COR-L47 (cell line): ENCODE results near the gene DCAF15.

Source experiments
- DNase-seq: peaks from one replicate; lab custom pipeline; 2025; lab: John Stamatoyannopoulos, UW

DCAF15 gene

DNA sequence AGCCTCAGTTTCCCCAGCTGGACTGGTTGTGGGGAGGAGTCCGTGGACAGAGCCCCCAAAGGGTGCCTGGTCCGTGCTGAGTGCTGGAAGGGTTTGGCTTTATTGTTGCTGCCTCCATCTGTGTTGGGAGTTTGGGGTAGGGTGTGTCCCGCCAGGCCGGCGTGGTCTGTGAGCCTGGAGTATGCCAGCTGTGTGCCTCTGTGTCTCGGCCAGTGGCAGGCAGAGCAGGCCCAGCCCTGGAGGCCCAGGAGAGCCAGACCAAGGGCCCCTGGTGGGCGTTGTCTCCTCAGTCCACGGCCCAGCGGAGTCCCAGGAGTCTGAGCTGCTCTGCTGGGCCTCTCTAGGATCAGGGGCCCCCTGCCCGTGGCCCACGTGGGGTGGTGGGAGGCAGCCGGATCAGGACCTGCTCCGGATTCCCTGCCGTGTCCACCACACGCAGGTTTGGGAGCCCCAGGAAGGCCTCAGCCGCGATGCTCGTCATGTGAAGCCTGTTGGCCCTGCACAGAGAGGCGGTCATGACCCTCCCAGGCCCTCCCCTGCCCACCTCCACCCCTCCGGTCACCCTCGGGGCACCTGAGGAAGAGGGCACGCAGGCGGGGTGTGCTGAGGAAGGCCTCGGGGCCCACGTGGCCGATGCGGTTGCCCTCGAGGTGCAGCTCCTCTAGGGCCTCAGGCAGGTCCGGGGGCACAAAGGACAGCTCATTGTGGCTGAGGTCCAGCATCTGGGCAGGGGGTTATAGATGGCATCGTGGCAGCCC lies 20.7 kb upstream of the DCAF15 start:
- DNase-seq = no peak

DNA sequence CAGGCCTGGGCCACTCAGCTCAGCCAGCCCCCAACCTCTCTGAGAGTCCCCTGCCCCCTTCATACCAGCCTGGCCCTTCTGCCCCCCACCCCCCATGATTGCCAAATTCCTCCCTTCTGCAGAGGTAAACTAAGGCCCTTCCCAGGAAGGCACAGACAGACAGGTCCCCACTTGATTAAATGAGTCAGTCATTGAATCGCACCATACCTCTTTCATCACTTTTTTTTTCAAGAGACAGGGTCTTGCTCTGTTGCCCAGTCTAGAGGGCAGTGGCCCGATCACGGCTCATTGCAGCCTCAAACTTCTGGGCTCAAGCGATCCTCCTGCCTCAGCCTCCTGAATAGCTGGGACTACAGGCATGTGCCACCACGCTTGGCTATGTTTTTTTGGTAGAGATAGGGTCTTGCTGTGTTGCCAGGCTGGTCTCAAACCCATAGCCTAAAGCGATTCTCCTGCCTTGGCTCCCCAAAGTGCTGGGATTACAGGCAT lies 20.1 kb upstream of the DCAF15 start:
- DNase-seq = no peak

DNA sequence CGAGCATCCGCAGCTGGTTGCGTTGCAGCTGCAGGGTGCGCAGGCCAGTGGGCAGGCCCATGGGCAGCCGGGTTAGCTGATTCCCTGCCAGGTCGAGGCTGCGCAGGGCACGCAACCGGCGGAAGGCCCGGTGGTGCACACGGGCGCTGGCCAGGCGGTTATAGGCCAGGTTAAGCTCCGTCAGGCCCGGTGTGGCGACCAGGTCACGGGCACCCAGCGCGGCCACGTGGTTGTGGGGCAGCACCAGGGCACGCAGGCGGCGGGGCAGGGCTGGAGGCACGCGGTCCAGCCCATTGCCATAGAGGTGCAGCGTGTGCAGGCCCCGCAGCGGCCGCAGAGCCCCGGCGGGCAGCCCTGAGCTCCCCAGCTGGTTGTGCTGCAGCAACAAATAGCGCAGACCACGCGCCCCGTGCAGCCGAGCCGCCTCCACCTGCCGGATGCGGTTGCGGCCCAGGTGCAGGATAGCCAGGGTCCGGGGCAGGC lies 19.4 kb upstream of the DCAF15 start:
- no peak for DNase-seq

DNA sequence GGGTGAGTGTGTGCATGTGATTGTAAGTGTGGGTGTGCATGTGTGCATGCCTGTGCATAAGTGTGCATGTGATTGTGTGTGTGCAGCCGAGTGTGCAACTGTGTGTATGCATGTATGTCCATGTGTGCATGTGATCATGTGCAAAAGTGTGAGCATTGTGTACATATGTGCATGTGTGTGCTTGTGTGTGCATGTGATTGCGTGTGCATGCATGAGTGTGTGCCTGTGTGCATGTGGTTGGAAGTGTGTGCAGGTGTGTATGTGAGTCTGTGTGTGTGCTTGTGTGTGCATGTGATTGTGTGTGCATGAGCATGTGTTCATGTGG lies 17.6 kb upstream of the DCAF15 start:
- no peak for DNase-seq

DNA sequence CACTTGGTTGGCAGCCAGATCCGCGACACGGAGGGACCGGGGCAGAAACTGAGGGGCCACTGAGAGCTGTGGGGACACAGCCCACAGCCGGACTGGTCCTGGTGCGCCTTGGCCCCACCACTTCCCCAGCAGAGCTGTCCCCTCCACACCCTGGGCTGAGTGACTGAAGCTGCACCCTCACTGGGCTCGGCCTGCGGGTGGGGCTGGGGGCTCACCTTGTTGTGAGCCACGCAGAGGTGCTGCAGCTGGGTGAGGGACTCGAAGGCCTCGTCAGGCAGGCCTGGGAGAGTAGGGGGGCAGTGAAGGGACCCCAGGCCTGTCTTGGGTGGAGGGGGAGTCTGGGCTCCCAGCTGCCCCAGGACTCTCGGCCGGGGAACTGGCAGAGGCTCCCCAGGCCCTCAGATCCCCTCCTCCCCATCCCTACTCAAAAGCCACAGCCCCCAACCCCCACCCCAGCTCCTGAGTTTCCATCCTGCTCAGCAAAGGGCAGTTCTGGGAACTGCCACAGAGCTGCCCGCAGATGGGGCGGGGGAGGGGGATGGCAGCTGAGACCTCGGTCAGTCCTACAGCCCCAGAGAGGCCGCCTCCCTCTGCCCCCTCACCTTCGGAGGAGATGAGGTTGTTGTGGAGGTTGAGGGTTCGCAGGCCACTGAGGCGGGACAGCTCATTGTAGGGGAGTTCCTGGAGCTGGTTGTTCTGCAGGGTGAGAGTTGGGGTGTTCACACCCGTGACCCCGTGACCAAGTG lies 16.4 kb upstream of the DCAF15 start:
- no peak for DNase-seq

DNA sequence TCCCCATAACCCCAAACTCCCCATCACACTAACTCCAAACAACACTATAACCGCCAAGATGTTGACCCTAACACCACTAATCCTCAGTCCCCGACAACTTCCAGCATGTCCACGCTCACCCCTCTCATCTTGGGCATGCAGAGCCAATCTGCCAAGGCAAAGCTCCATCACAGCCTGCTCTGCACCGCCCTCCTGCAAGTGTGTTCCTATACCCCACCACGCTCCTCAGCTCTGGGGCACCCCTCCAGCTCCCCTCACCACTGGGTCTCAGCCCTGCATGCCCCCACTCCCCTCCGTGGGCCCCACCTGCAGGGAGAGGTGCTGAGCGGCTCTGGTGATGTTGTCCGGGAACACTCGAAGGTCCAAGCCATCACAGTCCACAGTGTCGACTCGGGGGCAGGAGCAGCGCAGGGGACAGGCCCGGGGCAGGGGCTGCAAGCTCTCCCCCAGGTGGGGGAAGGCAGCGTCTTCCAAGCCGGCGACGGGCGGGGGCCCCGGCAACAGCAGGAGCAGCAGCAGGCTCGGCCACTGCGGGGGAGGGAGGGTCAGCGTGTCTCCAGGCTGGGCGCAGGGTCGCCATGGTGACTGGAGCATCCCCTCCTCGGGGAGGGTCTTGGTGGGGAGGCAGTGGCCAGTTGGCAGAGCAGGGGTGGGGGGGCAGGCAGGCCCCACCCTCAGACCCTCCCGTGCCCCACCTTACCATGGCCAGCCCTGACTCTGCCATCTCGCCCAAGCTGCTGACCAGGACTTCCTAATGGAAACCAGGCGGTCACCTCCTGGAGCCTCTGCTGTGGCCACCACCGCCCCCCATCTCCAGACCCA lies 14.6 kb upstream of the DCAF15 start:
- DNase-seq = no peak

DNA sequence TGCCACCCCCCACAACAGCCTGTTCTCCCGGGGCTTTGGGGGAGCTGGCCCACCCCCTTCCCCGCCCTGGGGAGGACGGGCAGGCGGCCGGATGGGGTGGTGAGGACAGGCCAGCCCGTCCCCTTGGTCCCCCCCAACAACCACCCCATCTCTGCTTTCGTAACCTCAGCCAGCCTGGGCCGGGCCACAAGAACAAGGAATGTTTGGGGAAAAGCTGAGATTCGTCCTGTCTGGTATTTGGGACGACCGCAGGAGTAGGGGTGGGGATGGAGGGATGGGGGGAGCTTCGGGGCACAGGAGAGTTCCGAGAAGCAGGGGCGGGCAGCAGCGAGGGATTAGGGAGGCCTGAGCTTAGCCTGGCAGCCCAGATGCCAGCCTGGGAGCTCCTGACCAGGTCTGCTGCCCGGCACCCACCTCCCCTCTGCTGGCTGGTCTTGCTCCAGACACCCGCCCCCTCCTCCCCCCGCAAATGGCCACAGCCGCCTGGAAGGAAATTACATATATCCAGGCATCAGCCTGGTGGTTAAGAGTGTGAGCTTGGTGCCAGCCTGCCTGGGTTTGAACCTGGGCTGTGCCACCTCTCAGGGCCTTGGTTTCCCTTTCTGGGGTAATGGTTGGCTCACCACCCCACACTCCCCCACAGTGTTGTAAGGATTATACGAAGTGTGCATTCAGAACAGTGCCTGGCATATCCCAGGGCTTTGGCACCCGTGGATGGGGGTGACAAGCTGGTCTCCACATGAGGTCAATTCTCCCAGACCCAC lies 13.8 kb upstream of the DCAF15 start, which contains the start of gene PODNL1:
PODNL1 (minus strand) TSS at position 117 of the 764 bp plus-strand sequence. CDS start 236 bp downstream, outside the sequence.
- DNase-seq = no peak

DNA sequence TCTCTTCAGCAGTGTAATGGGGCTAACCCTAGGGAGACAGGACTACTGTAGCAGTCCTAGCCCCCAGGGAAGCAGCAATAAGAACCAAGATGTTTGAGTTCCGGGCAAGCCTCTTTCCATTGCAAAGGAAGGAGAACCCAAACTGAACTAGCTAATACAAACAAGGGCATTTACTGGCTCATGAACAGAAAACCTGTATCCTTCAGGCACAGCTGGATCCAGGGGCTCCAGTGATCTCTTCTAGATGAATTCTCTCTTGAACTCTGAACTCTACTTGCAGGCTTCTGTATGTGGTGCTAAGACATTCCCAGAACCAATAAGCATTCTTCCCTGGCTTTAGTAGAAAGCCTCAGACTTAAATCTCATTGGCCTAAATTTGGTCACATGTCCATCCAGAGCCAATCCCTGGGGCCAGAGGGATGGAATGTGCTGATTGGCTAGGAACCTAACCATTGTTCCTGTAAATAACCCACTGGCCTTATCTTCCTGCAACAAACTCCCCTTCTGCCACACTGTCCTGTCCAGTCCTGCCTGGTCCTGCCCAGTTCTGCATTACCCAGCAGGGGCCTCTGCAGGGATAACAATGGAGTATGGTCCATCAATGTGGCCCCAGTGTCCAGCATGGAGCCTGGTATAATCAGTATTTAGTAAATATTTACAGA lies 10.2 kb upstream of the DCAF15 start:
- DNase-seq = no peak

DNA sequence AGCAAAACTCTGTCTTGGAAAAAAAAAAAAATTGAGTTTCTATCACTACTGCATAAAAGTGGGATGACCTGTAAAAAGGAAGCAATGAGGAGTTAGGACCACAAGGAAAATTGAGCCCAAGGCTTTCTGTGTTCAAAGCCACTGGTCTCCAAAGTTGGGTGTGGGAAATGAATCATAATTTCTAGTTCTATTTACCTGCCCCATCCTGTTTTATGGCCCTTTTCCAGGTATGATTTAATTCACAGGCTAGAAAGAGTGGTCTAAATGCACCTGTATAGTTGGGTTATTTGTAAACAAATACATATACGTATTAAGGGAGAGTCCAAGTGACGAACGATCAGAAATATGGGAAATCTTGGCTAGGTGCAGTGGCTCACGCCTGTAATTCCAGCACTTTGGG lies 5.9 kb upstream of the DCAF15 start:
- DNase-seq = no peak

DNA sequence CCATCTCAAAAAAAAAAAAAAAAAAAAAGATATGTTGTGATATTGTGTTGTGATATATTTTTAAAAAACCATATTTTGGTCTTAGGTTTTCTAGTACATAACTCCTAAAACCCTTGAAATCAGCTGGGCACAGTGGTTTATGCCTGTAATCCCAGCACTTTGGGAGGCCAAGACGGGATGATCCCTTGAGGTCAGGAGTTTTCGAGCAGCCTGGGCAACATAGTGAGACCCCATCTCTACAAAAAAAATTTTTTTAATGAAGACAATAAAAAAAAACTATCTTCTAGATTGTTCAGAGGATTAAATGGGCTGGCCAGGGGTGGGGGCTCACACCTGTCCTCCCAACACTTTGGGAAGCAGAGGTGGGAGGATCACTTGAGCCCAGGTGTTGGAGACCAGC lies 1.3 kb upstream of the DCAF15 start:
- DNase-seq = no peak

DNA sequence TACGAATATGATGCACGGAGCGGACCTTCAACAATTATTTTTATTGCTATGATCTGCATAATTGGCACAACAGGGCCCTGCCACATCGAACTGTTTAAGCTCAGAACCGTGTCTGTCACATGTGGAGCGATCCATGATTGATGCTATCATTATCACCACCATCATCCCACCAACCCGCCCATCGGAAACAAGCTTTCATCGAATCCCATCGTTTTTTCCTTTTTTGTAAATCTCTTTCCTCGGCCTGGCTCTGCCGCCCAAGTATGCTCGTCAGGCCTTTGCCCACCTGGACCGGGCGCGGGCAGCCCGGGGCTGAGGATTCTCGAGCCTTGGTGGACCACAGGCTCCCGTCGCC lies 533 bp upstream of the DCAF15 start:
- no peak for DNase-seq

DNA sequence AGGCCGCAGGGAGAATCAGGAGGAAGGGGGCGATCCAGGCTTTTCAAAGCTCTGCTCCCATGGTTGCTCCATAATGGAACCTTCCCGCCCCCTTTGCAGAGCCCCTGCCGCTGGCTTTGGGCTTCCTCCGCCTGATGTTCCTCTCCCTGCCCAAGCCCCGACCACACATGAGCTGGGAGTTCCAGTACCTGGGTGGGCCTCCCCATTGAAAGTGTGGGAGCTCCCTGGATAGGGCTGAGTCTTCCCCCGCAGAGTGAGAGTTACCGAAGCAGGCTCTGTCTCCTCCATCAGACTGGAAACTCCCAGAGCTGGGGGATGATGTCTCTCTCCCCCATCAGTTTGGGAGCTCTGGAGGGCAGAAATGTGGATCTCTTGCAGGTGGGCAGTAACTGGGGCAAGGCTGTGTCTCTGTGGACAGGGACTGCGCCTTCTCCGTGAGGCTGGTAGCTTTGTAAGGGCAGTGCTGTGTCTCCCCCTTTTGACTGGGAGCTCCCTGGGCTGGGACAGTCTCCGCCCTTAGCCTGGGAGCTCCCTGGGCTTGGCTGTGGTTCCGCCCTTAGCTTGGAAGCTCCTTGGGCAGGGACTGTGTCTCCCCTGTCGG lies 722 bp downstream of the DCAF15 start:
- no peak for DNase-seq

DNA sequence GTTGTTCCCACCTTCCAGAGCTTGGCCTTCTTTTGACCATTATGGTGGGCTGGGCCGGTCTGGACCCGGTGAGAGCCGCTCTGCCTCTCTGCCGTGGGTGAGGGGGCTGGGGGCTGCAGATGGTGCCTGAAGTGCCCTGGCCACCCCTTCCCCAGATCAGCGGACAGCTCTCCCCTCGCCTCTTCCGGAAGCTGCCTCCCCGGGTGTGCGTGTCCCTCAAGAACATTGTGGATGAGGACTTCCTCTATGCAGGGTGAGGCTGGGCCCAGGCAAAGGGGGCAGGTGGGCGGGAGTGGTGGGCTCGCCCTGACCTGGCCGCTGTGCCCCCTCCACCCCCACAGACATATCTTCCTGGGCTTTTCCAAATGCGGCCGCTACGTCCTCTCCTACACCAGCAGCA lies 1.9 kb downstream of the DCAF15 start:
- no peak for DNase-seq

DNA sequence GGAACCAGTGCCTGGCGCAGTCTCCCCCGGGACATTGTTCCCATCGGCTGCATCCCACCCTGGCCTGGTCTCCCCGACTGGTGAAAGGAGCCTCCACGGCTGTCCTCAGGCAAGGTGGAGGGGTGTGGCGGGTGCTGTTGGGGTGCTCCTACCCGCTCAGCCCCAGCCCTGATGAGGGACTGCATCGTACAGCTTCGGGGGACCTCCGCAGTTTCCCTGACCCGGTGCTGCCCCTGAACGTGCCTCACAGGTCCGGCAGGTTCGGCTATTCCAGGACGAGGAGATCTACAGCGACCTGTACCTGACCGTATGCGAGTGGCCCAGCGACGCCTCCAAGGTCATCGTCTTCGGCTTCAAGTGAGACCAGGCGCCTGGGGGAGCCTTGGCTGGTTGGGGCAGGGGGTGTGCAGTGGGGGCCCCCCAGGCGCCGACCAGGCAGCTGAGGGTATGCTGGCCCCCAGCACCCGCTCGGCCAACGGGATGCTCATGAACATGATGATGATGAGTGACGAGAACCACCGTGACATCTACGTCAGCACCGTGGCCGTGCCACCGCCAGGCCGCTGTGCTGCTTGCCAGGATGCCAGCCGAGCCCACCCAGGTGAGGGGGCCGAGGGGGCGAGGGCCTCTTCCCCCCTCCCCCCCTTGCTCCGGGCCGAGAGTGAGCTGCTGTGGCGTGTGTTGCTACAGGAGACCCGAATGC lies 3.5 kb downstream of the DCAF15 start:
- DNase-seq = no peak

DNA sequence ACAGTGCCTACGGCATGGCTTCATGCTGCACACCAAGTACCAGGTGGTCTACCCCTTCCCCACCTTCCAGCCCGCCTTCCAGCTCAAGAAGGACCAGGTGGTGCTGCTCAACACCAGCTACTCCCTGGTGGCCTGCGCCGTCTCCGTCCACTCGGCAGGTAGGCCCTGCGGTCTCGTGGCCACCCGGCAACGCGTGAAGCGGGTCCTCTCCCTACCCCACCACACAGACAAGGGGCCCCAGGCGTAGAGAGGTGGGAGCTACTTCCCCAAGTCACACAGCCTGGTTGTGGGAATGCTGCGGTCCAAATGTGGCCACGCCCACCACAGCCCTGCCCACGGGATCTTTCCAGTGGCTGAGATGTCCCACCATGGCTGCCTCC lies 4.0 kb downstream of the DCAF15 start:
- no peak for DNase-seq

DNA sequence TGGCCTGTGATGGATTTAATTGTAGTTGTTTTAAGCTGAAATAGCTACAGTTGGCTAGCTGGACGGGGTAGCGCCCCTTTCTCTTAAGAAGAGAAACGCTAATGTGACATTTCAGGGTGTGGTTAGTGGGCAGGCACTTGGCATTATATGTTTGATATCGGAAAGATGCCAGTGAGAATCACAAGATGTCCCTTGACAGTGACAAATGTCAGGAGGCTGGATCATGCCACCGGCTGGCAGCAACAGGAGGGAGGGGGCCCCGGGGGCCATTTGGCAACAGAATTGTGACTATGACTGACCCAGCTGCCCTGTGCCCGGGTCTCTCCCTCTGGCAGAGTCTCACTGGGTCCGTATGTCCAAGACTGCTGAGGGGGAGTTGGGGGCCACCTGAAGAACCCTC lies 4.7 kb downstream of the DCAF15 start:
- DNase-seq = no peak

DNA sequence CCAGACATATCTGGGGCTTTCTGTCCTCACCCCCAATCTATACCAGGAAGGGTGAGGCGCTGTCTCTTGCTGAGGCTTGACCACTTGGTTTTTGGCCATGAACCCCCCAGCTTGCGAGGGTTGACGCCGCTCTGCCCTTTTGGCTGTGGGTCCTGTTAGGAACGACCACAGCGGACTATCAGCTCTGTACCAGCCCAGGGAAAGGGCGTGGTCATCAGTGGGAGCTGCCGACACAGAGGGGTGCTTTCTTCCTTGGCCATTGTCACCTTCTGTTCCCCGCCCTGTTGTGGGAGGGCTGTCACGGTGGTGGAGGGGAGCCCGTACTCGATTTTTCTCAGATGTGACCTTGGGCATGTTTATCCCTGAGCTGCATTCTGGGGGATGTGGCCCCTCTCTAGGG lies 5.7 kb downstream of the DCAF15 start:
- no peak for DNase-seq

DNA sequence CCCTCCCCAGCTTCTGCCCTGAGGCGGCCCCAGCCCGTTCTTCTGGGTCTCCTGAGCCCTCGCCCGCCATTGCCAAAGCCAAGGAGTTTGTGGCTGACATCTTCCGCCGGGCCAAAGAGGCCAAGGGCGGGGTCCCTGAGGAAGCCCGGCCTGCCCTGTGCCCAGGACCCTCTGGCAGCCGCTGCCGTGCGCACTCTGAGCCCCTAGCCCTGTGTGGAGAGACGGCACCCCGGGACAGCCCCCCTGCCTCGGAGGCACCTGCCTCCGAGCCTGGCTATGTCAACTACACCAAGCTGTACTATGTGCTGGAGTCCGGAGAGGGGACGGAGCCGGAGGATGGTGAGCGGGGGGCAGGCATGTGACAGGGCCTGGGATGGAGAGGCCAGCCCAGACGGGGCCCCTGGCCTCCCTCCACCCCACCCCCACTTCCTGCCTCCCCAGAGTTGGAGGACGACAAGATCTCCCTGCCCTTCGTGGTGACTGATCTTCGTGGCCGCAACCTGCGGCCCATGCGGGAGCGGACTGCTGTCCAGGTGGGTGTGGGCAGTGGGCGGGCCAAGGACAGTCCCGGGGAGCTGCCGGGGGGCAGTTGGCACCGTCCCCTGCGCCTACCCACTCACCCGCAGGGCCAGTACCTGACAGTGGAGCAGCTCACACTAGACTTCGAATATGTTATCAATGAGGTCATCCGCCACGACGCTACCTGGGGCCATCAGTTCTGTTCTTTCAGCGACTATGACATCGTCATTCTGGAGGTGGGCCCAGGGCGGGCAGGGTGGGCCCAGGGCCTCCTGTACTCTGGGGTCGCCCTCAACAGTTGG lies 7.0 kb downstream of the DCAF15 start:
- DNase-seq = no peak
